Stimulated activated CD4-positive, alpha-beta T cell treated with anti-CD3 and anti-CD28 coated beads, Interleukin-15, amount 100 ng/mL, for 48 hours (primary cell): Measurements from ENCODE around the gene USH1G.

Source experiments
- DNase-seq, 2 donors: peaks; one replicate each; pipeline ENCODE4 v3.0.0-alpha.2; 2020; ENCODE audit warnings: low read depth in 2 of 2

The USH1G gene

GRCh38 chr17:74903671-74904070, 19.4 kb downstream of the USH1G start:
- no peak for DNase-seq

GRCh38 chr17:74903034-74903433, 20.0 kb downstream of the USH1G start:
- DNase-seq, result no peak

DNA sequence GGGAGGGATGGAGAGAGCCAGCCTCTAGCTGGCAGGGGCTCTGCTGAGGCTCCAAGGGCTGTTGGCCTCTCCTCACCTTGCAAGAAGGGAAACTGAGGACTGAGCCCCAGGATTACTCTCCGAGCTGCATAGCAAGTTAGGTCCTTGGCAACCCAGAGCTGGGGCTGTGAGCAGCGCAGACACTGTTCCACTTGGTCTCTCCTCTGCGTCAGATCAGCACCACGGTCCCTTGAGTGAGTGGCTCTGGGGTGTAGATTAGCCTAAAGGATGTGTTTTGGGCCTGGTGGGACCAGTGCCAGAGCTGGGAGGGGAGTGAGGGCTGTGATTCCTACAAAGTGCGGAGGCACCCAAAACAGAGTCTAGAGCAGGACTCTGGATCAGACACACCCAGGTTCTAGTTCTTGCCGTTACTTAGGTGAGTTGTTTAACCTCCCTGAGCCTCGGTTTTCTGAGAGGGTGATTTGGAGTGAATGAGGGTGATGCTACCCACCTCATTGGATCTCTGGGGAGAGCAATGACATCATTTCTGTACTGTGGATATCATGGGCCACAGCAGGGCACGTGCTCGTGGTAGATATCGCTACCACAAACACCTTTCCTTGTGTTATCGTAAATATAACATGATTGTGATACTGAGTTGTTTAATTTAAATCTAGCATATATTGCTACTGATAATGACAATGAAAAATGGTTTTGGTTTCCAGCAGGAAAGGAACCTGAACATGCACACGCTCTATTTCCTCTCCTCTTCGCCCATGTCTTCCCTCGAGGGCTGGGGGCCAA, 21.5 kb downstream of the USH1G start:
- no peak for DNase-seq

GRCh38 chr17:74900208-74900607, 22.8 kb downstream of the USH1G start:
- DNase-seq, result no peak

DNA sequence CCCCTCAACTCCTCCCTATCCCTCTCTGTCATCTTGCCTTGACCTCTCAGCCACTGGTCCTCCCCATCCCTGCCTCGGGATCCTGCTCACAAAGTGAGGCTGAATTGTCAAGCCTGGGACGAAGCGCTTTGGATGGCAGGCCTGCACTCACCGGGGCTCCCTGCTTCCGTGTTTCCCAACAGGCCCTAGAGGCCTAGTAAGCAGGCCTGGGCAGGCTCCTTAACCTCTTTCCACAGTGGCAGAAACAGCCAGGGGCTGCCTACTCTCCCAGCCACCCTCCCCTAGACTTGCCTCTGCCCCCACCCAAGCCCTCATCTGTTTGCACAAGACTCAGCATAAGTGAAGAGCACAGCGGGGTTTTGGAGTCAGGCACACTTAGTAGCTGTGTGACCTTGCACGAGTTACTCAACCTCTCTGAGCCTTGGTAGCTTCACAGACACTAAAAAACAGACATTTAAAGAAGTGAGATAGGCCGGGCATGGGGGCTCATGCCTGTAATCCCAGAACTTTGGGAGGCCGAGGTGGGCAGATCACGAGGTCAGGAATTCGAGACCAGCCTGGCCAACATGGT, 24.6 kb downstream of the USH1G start:
- DNase-seq, result no peak

DNA sequence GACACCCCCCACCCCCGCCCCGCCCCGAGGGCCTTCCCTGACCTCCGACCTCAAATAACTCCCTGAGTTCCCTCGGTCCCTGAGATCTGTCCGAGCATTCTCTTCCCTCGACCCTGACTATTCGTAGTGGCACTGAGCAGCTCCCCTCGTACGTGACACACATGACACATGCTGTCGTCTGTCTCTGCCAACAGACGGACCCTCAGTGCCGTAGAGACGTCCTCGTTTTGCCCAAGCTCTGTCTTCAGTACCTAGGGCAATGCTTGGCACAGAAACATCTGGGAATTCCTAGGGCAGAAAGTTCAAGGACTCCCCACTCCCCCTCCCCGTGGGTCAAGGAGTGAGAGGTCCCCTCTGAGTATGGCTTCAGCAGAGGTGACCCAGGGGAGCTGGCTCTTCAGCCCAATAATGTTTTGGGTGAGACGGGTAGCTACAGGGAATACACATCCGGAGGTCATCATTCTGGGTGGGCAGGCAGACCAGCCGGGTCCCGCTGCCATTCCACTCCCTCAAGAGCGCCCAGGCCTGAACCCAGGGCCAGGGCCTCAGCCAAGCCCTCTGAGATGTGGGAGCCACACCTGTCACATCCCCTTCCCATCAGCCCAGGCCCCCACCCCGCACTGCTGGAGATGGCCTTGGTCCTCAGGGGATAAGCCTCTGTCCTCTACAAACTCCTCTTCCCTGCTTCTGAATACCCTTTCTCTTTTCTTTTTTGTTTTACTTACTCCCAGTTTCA, 29.0 kb downstream of the USH1G start:
- no peak for DNase-seq

GRCh38 chr17:74892974-74893911, 29.8 kb downstream of the USH1G start, which contains the start of gene FADS6:
TSS of gene FADS6 (minus strand) at chr17:74893633. CDS start at chr17:74893595, 38 bp downstream.
- DNase-seq, result no peak

DNA sequence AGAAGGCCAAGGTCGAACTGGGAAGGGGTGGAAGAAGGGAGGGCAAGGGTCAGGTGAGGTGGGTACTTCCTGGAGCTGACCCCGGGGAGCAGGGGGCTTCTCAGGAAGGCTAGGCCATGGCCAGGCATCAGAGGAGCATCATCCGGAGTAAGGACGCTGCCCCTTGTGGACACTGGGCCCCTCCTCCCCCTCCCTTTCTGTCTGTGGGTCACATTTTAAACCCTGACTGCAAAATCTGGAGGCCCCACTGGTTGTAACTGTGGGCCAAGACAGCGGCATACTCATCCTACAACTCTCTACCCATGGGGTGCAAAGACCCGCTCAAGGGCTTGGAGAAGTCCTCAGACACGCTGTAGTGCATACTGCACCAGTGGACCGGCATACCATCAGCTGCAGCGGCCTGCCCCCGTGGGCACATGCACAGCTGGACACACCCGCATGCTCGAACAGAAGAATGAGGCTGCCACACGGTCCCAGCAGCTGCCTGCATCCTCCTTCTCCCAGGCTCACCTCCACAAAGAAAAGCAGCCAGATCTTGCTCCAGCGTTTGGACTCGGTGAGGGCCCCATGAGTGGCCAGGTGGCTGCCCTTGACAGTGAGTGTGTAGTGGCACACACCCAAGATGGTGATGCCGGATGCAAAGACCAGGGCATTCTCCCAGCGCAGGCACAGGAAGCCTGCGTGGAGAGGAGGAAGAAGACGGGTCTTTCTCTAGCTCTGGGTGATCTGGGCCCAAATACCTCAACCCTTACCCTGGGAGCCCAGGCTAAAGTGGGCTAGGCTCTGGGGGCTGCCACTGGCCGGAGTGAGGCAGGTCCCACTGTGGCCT, 30.8 kb downstream of the USH1G start:
- DNase-seq, result no peak

GRCh38 chr17:74890554-74890953, 32.5 kb downstream of the USH1G start:
- DNase-seq, result no peak

GRCh38 chr17:74888469-74888868, 34.6 kb downstream of the USH1G start:
- no peak for DNase-seq

DNA sequence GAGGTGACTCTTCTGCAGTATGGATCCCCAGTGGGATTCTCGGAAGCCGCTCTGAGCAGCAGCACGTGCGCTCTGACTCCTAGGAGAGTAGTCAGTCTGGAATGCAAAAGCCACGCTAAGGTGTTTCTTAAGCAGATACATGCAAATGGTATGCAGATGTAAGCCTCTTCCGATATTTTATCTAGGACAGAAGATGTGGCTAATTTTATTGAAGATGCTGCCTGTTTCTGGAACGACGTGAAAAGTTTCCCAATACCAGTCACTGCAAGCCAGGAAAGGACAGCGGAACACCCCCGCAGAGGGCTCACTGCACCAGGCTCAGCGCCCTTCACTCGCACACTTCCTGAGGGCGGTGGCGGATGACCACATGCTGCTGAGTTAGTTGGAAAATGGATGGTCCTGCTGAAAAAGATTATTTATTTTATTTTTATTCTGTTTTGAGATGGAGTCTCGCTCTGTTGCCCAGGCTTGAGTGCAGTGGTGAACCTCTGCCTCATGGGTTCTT, 39.8 kb downstream of the USH1G start:
- DNase-seq, result no peak

DNA sequence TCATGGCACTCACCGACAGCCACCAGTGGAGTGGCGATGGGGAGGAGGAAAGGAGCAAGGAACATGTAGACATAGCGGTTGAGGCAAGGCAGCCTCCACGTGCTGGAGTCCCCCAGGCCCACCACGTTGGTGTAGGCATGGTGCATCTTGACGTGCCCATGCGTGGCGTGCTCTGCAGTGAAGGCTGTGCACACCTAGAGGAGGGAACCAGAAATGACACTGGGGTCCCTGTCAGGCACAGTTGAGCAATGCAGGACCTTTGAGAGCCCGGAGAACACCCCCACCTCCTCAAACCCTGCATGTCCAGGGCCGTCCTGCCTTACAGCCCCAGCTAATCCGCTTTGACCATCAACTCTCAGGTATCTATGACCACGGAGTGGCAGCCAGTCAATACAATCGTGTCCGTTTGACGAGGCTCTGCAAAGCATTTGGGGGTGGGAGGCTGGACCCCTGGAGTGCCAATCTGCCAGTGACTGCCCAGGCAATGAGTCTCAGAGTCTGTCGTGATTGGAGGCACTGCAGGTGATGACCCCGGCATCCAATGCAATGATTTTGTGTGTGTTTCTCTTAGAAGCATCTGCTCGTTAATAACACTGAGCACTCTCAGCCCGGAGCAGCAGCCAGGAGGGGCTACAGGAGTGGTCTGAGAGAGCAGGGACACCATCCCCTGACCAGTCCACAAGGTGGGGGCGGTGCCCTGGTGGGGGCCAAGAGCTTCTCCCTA, 40.4 kb downstream of the USH1G start:
- DNase-seq, result no peak

DNA sequence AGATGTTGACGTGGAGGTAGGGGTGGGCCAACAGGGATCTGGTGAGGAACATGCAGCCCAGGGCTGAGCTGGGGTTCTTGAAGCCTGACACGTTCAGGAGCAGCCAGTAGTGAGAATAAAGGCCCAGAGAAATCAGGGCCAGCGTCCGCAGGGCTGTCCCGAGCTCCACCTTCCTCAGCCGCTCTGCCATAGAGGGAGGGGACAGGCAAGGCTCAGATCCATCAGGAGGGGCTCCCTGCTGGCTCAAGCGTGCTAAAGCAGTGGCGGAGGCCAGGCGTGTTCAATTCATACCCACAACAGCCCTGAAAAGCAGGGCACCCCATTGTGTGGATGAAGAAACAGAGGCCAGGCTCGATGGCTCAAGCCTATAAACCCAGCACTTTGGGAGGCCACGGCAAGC, 42.0 kb downstream of the USH1G start:
- no peak for DNase-seq

DNA sequence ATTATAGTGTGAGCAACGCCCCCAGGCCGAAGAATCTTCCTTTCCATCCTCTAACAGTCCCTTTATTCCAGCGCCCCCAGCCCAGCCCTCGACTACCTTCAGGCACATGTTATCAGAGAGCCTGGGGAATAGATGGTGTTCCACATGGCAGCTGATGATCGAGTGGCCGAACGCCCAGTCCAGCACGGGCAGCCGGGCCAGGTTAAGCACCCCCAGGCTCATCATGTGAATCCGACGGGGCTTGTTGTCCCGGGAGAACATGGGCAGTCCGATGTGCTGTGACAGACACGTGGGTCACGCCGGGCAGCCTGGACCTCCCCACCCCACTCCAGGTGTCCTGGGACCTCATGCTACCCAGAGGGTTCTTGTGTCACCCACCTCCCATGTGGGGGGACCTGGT, 43.7 kb downstream of the USH1G start:
- DNase-seq, result no peak

DNA sequence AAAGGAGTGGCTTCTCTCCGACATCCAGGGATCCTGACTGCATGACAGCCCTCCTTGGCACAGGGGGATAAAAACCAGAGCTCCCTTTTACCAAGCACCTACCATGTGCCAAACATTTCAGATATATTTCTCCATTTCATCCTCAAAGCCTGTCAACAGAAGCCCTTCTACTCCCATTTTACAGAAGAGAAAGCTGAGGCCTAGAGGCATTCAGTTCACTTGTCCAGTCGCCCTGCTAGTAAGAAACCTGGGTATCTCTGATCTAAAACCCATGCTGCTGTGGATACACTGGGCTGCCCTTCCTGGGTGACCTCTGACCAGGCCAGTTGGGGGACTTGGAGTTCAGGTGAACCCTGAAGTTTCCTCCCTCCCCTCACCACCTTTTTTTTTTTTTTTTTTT, 44.4 kb downstream of the USH1G start:
- DNase-seq, result no peak

DNA sequence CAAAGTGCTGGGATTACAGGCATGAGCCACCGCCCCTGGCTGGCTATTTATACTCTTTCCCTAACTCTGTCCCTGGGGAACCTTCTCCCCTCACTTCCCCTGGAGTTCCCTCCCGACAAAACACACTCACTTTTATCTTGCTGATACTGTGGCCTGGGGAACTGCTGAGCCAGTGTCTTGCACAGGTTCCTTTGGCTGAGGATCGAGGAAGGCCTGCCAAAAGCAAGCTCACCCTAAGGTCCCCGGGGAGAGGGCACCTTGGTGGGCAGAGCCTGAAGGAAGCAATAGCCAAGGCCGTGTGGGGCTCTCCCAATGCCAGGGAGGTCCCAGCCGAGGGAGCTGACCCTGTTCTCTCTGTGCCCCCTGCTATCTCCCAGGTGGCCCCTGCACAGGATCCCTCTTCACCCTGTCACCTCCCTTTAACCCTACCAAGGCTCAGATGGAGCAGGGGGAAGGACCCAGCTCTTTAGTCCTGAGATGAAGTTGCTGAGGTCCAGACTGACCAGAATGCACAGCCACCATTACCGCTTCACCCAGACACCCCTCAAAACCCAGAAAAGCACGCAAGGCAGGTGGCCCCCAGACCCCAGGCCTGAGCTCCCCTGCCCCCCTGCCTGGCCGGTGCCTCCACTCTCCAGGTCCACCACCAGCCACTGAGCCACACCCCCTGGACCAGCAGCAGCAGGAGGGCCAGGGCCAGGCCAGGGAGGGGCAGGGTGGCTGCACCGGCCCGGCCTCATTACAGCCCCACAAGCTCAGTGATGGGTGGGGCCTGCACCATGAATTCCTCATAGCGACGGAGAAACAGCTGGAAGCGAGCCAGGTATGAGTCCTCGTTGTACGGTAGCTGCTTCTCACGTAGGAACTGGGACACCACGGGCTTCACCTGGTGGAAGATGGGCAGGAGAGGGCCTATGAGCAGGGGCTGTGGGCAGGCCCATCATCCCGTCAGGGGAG, 45.2 kb downstream of the USH1G start:
- DNase-seq, result no peak

- DNase-seq, result no peak
Measured at GRCh38 chr17:74875977-74876593, 47.0 kb downstream of the USH1G start.
